ENCODE results near the gene ABTB1.

The ABTB1 gene

DNA sequence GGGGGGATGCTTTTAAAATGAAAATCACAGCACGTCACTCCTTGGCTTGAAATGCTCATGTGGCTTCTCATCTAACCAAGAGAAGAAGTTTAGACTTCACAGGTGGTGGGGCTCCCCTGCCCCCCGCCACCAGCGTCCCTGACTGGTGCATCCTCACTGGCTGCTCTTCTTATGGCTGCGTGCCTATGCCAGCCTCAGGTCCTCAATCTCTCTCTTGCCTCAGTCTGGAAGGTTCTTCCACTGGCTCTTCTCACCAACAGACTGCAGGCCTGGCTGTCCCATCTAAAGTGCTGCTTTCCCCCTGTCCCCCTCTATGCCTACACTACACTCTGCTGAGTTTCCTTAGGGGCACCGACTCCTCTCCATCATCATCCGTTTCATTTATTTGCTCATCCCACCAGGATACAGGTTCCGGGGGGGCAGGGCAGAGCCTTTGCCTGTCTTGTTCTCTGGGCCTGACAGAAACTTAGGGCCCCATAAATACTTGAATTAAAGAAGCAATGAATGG is 20.6 kb downstream of the ABTB1 start:
- Histone ChIP-seq H3K4me1 (ENCODE audit: control insufficient read depth, insufficient read depth, low read length) (no peaks in the 10 kb centered on the region), H3K36me3 (ENCODE audit: control insufficient read depth in 2 of 2, insufficient read depth in 1 of 2, low read length in 2 of 2) (no peaks in the 10 kb centered on the region), H3K4me3 (ENCODE audit: low read depth, low read length) (no peak overlapping the region), H3K27ac (ENCODE audit: extremely low read depth, low read depth, low read length) (no peak overlapping the region), H3K9me3 (ENCODE audit: control insufficient read depth, insufficient read depth, low read depth, low read length) (no peaks in the 10 kb centered on the region)
- CTCF ChIA-PET: no interaction called here
- POLR2A ChIA-PET: no interaction called here
- peak; percentile 66; the same call in 1 of the 2 replicates for TF ChIP-seq ZNF341 (tag by site-specific recombination; IDR thresholded peaks at IDR 0.05; ENCODE audit: low read depth)
- no peak for TF ChIP-seq GLI2 (tag by site-specific recombination; IDR thresholded peaks at IDR 0.05; ENCODE audit: borderline replicate concordance, low read depth)

GRCh38 chr3:127694467-127695215 is 21.9 kb downstream of the ABTB1 start:
- TF ChIP-seq ZNF488 (tag by site-specific recombination; IDR thresholded peaks at IDR 0.05) (no peak), ZNF223 (tag by site-specific recombination; IDR thresholded peaks at IDR 0.05) (no peak)
- Histone ChIP-seq H3K9me3 (ENCODE audit: control insufficient read depth, insufficient read depth, low read depth, low read length) (no peaks in the 10 kb centered on the region), H3K36me3 (ENCODE audit: control insufficient read depth in 2 of 2, insufficient read depth in 1 of 2, low read length in 2 of 2) (no peaks in the 10 kb centered on the region), H3K27ac (ENCODE audit: extremely low read depth, low read depth, low read length) (no peak overlapping the region), H3K4me3 (ENCODE audit: low read depth, low read length) (no peak overlapping the region), H3K4me1 (ENCODE audit: control insufficient read depth, insufficient read depth, low read length) (no peaks in the 10 kb centered on the region)
- ChIA-PET CTCF (interaction anchor here (1.2 to 4.3 kb wide), 2 partner anchors 85 to 137 kb away, joined by 5 to 31 read pairs; no protein-coding TSS in a partner anchor), POLR2A (no interaction called here)

- ChIA-PET POLR2A (interaction anchor here (0.6 kb wide), 1 partner anchor 95 kb away, joined by 3 read pairs; no protein-coding TSS in a partner anchor), CTCF (interaction anchor here (0.5 to 4.3 kb wide), 5 partner anchors 10 to 151 kb away, joined by 3 to 31 read pairs (median 3); no protein-coding TSS in a partner anchor)
- no peak overlapping the region for H3K4me3 ChIP-seq (ENCODE audit: low read depth, low read length)
- H3K36me3 ChIP-seq (ENCODE audit: control insufficient read depth in 2 of 2, insufficient read depth in 1 of 2, low read length in 2 of 2): no peaks in the 10 kb centered on the region
- H3K4me1 ChIP-seq (ENCODE audit: control insufficient read depth, insufficient read depth, low read length): no peaks in the 10 kb centered on the region
- no peak overlapping the region; the same call in 1 of the 2 replicates for H3K27ac ChIP-seq (ENCODE audit: extremely low read depth, low read depth, low read length)
- H3K9me3 ChIP-seq (ENCODE audit: control insufficient read depth, insufficient read depth, low read depth, low read length): no peaks in the 10 kb centered on the region
- TF ChIP-seq ZNF433 (tag by site-specific recombination; IDR thresholded peaks at IDR 0.05; ENCODE audit: low read depth) (no peak), ZIC2 (tag by site-specific recombination; IDR thresholded peaks at IDR 0.05) (peak; percentile 34; the same call in 1 of the 2 replicates), ZNF624 (tag by site-specific recombination; IDR thresholded peaks at IDR 0.05) (no peak), IKZF3 (tag by site-specific recombination; IDR thresholded peaks at IDR 0.05) (no peak), SCRT1 (tag by site-specific recombination; IDR thresholded peaks at IDR 0.05; ENCODE audit: borderline replicate concordance) (no peak), TRIM28 (IDR thresholded peaks at IDR 0.05; ENCODE audit: borderline replicate concordance, low read length) (0 out of 2 replicates have a peak, but pooled peaks have one; percentile 1), ZBTB20 (tag by site-specific recombination; IDR thresholded peaks at IDR 0.05) (peak; percentile 96), ZNF785 (tag by site-specific recombination; IDR thresholded peaks at IDR 0.05) (no peak), ZNF221 (tag by site-specific recombination; IDR thresholded peaks at IDR 0.05; ENCODE audit: borderline replicate concordance) (no peak), MYNN (tag by site-specific recombination; IDR thresholded peaks at IDR 0.05; ENCODE audit: borderline replicate concordance) (no peak), ZNF514 (tag by site-specific recombination; IDR thresholded peaks at IDR 0.05) (no peak), ZNF561 (tag by site-specific recombination; IDR thresholded peaks at IDR 0.05; ENCODE audit: borderline replicate concordance) (no peak), KLF1 (tag by site-specific recombination; IDR thresholded peaks at IDR 0.05) (peak; percentile 58), EGR2 (tag by site-specific recombination; IDR thresholded peaks at IDR 0.05; ENCODE audit: low read depth) (no peak), ZNF76 (tag by site-specific recombination; IDR thresholded peaks at IDR 0.05; ENCODE audit: borderline replicate concordance, low read depth) (peak; percentile 44; the same call in 1 of the 2 replicates), SCRT2 (tag by site-specific recombination; IDR thresholded peaks at IDR 0.05) (peak; percentile 39; the same call in 1 of the 2 replicates), ZNF596 (tag by site-specific recombination; IDR thresholded peaks at IDR 0.05) (no peak), ZFP41 (tag by site-specific recombination; IDR thresholded peaks at IDR 0.05; ENCODE audit: borderline replicate concordance) (no peak), KLF7 (tag by site-specific recombination; IDR thresholded peaks at IDR 0.05; ENCODE audit: borderline replicate concordance) (no peak), ZNF623 (tag by site-specific recombination; IDR thresholded peaks at IDR 0.05) (no peak), ZNF155 (tag by site-specific recombination; IDR thresholded peaks at IDR 0.05) (no peak)
- TF ChIP-seq, protein P1, sequence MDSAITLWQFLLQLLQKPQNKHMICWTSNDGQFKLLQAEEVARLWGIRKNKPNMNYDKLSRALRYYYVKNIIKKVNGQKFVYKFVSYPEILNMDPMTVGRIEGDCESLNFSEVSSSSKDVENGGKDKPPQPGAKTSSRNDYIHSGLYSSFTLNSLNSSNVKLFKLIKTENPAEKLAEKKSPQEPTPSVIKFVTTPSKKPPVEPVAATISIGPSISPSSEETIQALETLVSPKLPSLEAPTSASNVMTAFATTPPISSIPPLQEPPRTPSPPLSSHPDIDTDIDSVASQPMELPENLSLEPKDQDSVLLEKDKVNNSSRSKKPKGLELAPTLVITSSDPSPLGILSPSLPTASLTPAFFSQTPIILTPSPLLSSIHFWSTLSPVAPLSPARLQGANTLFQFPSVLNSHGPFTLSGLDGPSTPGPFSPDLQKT (IDR thresholded peaks at IDR 0.05; ENCODE audit: borderline replicate concordance, low read depth, low read length): no peak
- TF ChIP-seq, protein P2, sequence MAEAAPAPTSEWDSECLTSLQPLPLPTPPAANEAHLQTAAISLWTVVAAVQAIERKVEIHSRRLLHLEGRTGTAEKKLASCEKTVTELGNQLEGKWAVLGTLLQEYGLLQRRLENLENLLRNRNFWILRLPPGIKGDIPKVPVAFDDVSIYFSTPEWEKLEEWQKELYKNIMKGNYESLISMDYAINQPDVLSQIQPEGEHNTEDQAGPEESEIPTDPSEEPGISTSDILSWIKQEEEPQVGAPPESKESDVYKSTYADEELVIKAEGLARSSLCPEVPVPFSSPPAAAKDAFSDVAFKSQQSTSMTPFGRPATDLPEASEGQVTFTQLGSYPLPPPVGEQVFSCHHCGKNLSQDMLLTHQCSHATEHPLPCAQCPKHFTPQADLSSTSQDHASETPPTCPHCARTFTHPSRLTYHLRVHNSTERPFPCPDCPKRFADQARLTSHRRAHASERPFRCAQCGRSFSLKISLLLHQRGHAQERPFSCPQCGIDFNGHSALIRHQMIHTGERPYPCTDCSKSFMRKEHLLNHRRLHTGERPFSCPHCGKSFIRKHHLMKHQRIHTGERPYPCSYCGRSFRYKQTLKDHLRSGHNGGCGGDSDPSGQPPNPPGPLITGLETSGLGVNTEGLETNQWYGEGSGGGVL (tag by site-specific recombination; IDR thresholded peaks at IDR 0.05): no peak
Measured at GRCh38 chr3:127697551-127698240, 24.9 kb downstream of the ABTB1 start.

Measured in HEK293 (cell line).